ENCODE results near the gene DSC3.

DNA sequence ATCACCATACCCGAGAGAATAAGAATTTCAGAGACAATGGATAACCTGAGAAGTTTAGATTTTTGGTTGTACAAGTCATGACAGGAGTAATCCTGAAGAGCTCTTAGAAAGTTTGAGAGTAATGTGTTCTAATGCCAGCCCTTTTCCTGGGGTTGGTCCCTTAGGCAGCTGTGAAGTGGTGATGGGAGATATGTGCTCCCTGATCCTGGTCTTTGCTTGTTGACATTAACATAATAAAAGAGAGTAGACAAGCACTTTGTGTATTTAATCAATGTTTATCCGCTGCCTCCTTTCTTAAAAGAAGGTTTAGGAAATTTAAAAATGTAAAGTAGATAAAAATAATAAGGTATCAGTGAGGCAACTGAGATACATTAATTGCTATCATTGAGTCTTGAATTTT lies 13.8 kb upstream of the DSC3 start:
- no peak for TF ChIP-seq GATA2 (IDR thresholded peaks at IDR 0.05; ENCODE audit: low read depth, low read length)
- no peak for TF ChIP-seq GATA3 (IDR thresholded peaks at IDR 0.05; ENCODE audit: low read depth, low read length)

Data from SH-SY5Y (cell line).